ENCODE data around the gene GABRP. TPM values are rescaled to one million over a fixed set of nuclear protein-coding genes. Genes with fewer than 3 reads are reported as not detected.

Gene GABRP
- total and polyA plus RNA-seq, 2 donors (not counting 3 experiments of a cell fraction or from before 2014, with no cell fraction given), result 0.66 to 3.0 TPM

- Histone ChIP-seq H3K27ac (ENCODE audit: insufficient read depth, low read depth, low read length) (no peak overlapping the region), H2AFZ (ENCODE audit: low read depth, low read length) (no peak overlapping the region), H3K27me3 (ENCODE audit: control insufficient read depth in 2 of 2, insufficient read depth in 2 of 2, low read length in 2 of 2) (no peaks in the 10 kb centered on the region), H3K4me1 (ENCODE audit: control insufficient read depth, extremely low read depth, insufficient read depth, low read length) (no peaks in the 10 kb centered on the region), H3K9ac (replicated peaks; ENCODE audit: extremely low read depth, insufficient read depth, low read length) (no peak overlapping the region), H3K9me3 (replicated peaks; ENCODE audit: control insufficient read depth, insufficient read depth, low read length) (no peaks in the 10 kb centered on the region), H3K79me2 (ENCODE audit: control insufficient read depth, insufficient read depth, low read length) (no peaks in the 10 kb centered on the region), H4K20me1 (replicated peaks; ENCODE audit: control insufficient read depth, extremely low read depth, insufficient read depth, low read length) (no peaks in the 10 kb centered on the region), H3K9me1 (replicated peaks; ENCODE audit: control insufficient read depth, extremely low read depth, insufficient read depth, low read length) (no peaks in the 10 kb centered on the region), H3K4me3 (replicated peaks in 1 of 3; ENCODE audit: insufficient read depth in 1 of 3, low read depth in 1 of 3, low read length in 3 of 3) (no peak overlapping the region), H3K36me3 (ENCODE audit: control insufficient read depth in 2 of 2, extremely low read depth in 1 of 2, insufficient read depth in 2 of 2, low read length in 2 of 2) (no peaks in the 10 kb centered on the region), H3K4me2 (ENCODE audit: insufficient read depth, low read length) (no peak overlapping the region)
- ChIA-PET POLR2A (interaction anchor here (2.5 kb wide), 1 partner anchor 48 kb away, joined by 7 read pairs; no protein-coding TSS in a partner anchor), CTCF (interaction anchor here (0.6 to 14.8 kb wide), 6 partner anchors 46 to 547 kb away, joined by 3 to 452 read pairs (median 12); no protein-coding TSS in a partner anchor)
- dilution Hi-C loops (cut with MboI; ENCODE audit: extremely low pct_ligation_motif_present, low sequenced_read_pairs), result no loop called here
- no TSS peak for BruUV-seq (replicated peaks)
- intact Hi-C loops (cut with micrococcal nuclease), result no loop called here
- DNase-seq (ENCODE audit: low read depth, low spot score) (no peak), FAIRE-seq (no peak)
- no peak for TF ChIP-seq EZH2 (IDR thresholded peaks at IDR 0.05; ENCODE audit: borderline replicate concordance, low read depth, low read length, severe bottlenecking)
- no peak for TF ChIP-seq POLR2A (IDR thresholded peaks at IDR 0.05; ENCODE audit: low read depth, low read length)
- TF ChIP-seq GATA2 (IDR thresholded peaks at IDR 0.05; ENCODE audit: insufficient read depth, insufficient read length, low read depth, low read length), result no peak
- TF ChIP-seq JUN (IDR thresholded peaks at IDR 0.05; ENCODE audit: borderline replicate concordance, insufficient read depth, insufficient read length, low read depth), result no peak
- no peak for TF ChIP-seq CTCF (IDR thresholded peaks at IDR 0.05; ENCODE audit: extremely low read depth in 1 of 2, insufficient read depth in 1 of 2, low read depth in 1 of 2, low read length in 2 of 2)
- no peak for TF ChIP-seq FOS (IDR thresholded peaks at IDR 0.05; ENCODE audit: borderline replicate concordance, insufficient read depth, low read length)
- no peak for TF ChIP-seq POLR2AphosphoS5 (IDR thresholded peaks at IDR 0.05; ENCODE audit: insufficient read depth, low read depth, low read length)
- no peak for TF ChIP-seq MAX (IDR thresholded peaks at IDR 0.05; ENCODE audit: insufficient read depth, insufficient read length)
- no peak for TF ChIP-seq MYC (IDR thresholded peaks at IDR 0.05; ENCODE audit: low read depth, low read length)
Observed at GRCh38 chr5:170792878-170793277, 9.4 kb downstream of the GABRP start.

Measured in endothelial cell of umbilical vein (primary cell).